Activated naive CD8-positive, alpha-beta T cell treated with anti-CD3 and anti-CD28 coated beads, Interleukin-2, amount 10 ng/mL, durations not matched to agents 7 days and 5 days (primary cell): ENCODE data around the gene NOC2L. TPM values are rescaled to one million over a fixed set of nuclear protein-coding genes. Genes with fewer than 3 reads are reported as not detected.
A peak's percentile ranks its signal among the peaks of the same experiment; 100 is the strongest.

Experiments used
- ATAC-seq: fragments of 150-1000 bp; cut with Tn5 transposase; one replicate; pipeline ENCODE4 v1.10.0; 2021; ENCODE audit warnings: low read depth, moderate library complexity
- POLR2A ChIA-PET: fragments of 350-600 bp; sonication (Branson Sonifier 250); formaldehyde crosslinking; loops from one replicate; lab custom pipeline; 2021; ENCODE audit warnings: antibody characterized with exemption; lab: Charles Lee
- DNase-seq: peaks from one replicate; pipeline ENCODE4 v3.0.0; 2021
- H3K27ac Mint-ChIP-seq: one replicate; pipeline ENCODE4 v1.8.0; 2022; ENCODE audit warnings: mild to moderate bottlenecking, mixed read lengths
- H3K27me3 Mint-ChIP-seq: one replicate; pipeline ENCODE4 v1.8.0; 2022; ENCODE audit warnings: mild to moderate bottlenecking, moderate library complexity, mixed read lengths
- H3K36me3 Mint-ChIP-seq: one replicate; pipeline ENCODE4 v1.8.0; 2021; ENCODE audit warnings: mild to moderate bottlenecking, mixed read lengths
- H3K4me1 Mint-ChIP-seq: one replicate; pipeline ENCODE4 v1.8.0; 2021; ENCODE audit warnings: mixed read lengths
- H3K4me3 Mint-ChIP-seq: one replicate; pipeline ENCODE4 v1.8.0; 2022; ENCODE audit warnings: mild to moderate bottlenecking, moderate library complexity, mixed read lengths
- H3K9me3 Mint-ChIP-seq: one replicate; pipeline ENCODE4 v1.8.0; 2021; ENCODE audit warnings: mixed read lengths
- total RNA-seq, 2 experiments: library from RNA; stranded (reverse); gene quantifications; one replicate each; pipeline ENCODE4 v1.2.3, GENCODE V29; 2021

Gene NOC2L
- total RNA-seq, 2 experiments from 2014 or later, result 63.0 to 63.4 TPM

- H3K4me1 Mint-ChIP-seq, result no peaks in the 10 kb centered on the region
- no peak overlapping the region for H3K27ac Mint-ChIP-seq
- no peaks in the 10 kb centered on the region for H3K9me3 Mint-ChIP-seq
- H3K36me3 Mint-ChIP-seq, result peaks cover 1% of the 10 kb centered on the region
- ATAC-seq, result peak; percentile 67
- H3K4me3 Mint-ChIP-seq, result no peak overlapping the region
- peaks cover 5% of the 10 kb centered on the region for H3K27me3 Mint-ChIP-seq
- DNase-seq, result peak; percentile 67
- POLR2A ChIA-PET, result no interaction called here
Observed at GRCh38 chr1:975896-976683, 17.0 kb upstream of the NOC2L start.

DNA sequence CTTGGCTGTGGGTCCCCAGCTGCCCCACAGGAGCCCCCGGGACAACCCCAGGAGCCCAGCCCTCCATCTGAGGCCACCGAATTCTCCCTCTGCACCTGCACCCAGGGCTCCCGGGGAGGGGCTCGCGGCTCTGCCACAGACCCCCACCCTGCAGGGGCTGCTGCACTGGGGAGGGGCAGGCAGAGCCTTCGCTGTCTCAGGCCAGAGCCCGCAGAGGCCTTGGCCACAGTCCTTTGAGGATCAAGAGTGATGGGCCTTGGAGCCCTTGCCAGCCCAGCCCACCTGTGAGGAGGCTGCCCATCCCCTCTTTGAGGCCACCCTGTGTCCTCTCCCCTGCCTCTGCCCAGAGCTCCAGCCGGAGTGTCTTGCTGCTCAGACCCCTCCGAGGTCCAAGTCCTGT lies 16.3 kb upstream of the NOC2L start:
- Mint-ChIP-seq H3K4me3 (no peak overlapping the region), H3K4me1 (no peaks in the 10 kb centered on the region), H3K9me3 (no peaks in the 10 kb centered on the region), H3K36me3 (peaks cover 1% of the 10 kb centered on the region), H3K27me3 (peaks cover 5% of the 10 kb centered on the region), H3K27ac (no peak overlapping the region)
- DNase-seq (no peak), ATAC-seq (no peak)
- POLR2A ChIA-PET, result no interaction called here

DNA sequence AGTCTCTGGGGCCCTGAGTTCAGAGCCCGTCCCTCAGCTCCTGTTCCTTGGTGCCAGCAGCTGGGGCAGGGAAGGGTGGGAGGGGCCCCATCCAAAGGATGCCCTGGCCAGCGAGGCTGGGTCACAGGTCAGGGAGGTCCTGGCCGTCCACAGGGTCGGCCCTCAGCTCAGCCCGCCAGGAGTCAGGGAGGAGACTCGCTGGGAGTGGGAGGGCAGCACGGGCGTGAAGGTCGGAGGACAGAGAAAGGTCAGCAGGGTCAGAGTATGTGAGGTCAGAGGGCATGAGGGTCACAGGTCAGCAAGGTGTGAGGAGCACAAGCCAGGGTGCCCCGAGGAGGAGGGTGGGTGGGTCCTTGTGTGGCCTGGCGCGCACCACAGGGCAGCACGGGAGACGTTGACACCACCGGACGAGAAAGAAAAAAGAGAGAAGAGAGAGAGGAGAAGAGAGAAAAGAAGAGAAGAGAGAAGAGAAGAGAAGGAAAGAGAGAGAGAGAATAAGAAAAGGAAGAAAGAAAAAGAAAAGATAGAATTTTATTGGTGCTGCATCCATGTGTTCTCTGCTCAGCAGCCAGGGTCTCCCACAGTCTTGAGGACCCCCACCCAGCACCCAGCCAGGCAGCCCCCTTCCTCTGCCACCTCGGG lies 15.8 kb upstream of the NOC2L start:
- peaks cover 1% of the 10 kb centered on the region for H3K36me3 Mint-ChIP-seq
- POLR2A ChIA-PET, result no interaction called here

GRCh38 chr1:974293-974640 lies 15.2 kb upstream of the NOC2L start:
- Mint-ChIP-seq H3K27ac (no peak overlapping the region), H3K9me3 (peaks cover 3% of the 10 kb centered on the region), H3K4me1 (no peaks in the 10 kb centered on the region), H3K36me3 (peaks cover 1% of the 10 kb centered on the region), H3K4me3 (no peak overlapping the region), H3K27me3 (peaks cover 5% of the 10 kb centered on the region)
- POLR2A ChIA-PET, result no interaction called here
- ATAC-seq, result no peak
- no peak for DNase-seq

More for the DNA sequence above, 15.8 kb upstream of the NOC2L start:
- ATAC-seq (no peak), DNase-seq (no peak)
- no peaks in the 10 kb centered on the region for H3K4me1 Mint-ChIP-seq
- no peaks in the 10 kb centered on the region for H3K9me3 Mint-ChIP-seq
- H3K27ac Mint-ChIP-seq, result no peak overlapping the region
- H3K27me3 Mint-ChIP-seq, result peaks cover 5% of the 10 kb centered on the region
- no peak overlapping the region for H3K4me3 Mint-ChIP-seq

- DNase-seq, result no peak
- H3K27ac Mint-ChIP-seq, result no peak overlapping the region
- H3K4me1 Mint-ChIP-seq, result no peaks in the 10 kb centered on the region
- H3K27me3 Mint-ChIP-seq, result peaks cover 5% of the 10 kb centered on the region
- peaks cover 3% of the 10 kb centered on the region for H3K9me3 Mint-ChIP-seq
- no peak for ATAC-seq
- H3K4me3 Mint-ChIP-seq, result no peak overlapping the region
- POLR2A ChIA-PET, result no interaction called here
- H3K36me3 Mint-ChIP-seq, result peaks cover 1% of the 10 kb centered on the region
Observed at GRCh38 chr1:973459-974292, 14.6 kb upstream of the NOC2L start.

GRCh38 chr1:972726-973458 lies 13.8 kb upstream of the NOC2L start:
- DNase-seq (no peak), ATAC-seq (no peak)
- no peak overlapping the region for H3K27ac Mint-ChIP-seq
- peaks cover 9% of the 10 kb centered on the region for H3K27me3 Mint-ChIP-seq
- POLR2A ChIA-PET, result no interaction called here
- H3K36me3 Mint-ChIP-seq, result no peaks in the 10 kb centered on the region
- H3K4me3 Mint-ChIP-seq, result no peak overlapping the region
- peaks cover 3% of the 10 kb centered on the region for H3K9me3 Mint-ChIP-seq
- peaks cover 2% of the 10 kb centered on the region for H3K4me1 Mint-ChIP-seq

DNA sequence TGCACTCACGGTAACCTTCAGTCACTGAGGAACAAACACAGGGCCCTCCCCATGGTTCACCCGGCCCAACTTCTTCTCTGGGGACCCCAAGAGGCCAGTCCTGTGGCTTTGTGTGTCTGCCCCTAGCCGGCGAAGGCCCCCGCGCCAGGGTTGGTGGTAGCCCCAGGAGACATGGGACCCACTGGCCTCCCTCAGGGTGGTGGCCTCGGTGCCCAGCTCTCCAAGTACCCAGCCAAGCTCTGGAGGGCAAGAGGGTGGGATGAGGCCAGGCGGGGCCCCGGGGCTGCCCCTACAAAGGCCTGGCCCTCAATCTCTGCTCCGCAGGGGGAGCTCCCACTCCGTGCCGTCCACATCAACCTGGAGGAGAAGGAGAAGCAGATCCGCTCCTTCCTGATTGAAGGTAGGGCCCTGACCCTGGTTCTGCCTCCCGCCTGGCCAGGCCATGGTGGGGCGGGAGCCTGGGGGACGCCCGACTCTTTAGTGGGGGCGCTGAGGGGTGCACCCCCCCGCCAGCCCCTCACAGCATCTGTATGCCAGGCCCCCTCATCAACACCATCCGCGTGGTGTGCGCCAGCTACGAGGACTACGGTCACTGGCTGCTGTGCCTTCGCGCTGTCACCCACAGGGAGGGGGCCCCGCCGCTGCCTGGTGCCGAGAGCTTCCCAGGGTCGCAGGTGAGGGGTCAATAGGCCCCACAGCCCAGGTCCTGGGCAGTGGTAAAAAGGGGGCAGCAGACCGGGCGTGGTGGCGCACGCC lies 12.9 kb upstream of the NOC2L start:
- DNase-seq (no peak), ATAC-seq (no peak)
- Mint-ChIP-seq H3K27ac (no peak overlapping the region), H3K4me3 (no peak overlapping the region), H3K36me3 (no peaks in the 10 kb centered on the region), H3K27me3 (peaks cover 9% of the 10 kb centered on the region), H3K9me3 (peaks cover 3% of the 10 kb centered on the region), H3K4me1 (peaks cover 3% of the 10 kb centered on the region)
- POLR2A ChIA-PET, result no interaction called here

GRCh38 chr1:970973-971730 lies 12.1 kb upstream of the NOC2L start:
- H3K4me3 Mint-ChIP-seq, result no peak overlapping the region
- ATAC-seq (no peak), DNase-seq (no peak)
- POLR2A ChIA-PET, result no interaction called here
- H3K27me3 Mint-ChIP-seq, result peaks cover 9% of the 10 kb centered on the region
- no peak overlapping the region for H3K27ac Mint-ChIP-seq
- no peaks in the 10 kb centered on the region for H3K36me3 Mint-ChIP-seq
- H3K4me1 Mint-ChIP-seq, result peaks cover 3% of the 10 kb centered on the region
- H3K9me3 Mint-ChIP-seq, result peaks cover 3% of the 10 kb centered on the region

DNA sequence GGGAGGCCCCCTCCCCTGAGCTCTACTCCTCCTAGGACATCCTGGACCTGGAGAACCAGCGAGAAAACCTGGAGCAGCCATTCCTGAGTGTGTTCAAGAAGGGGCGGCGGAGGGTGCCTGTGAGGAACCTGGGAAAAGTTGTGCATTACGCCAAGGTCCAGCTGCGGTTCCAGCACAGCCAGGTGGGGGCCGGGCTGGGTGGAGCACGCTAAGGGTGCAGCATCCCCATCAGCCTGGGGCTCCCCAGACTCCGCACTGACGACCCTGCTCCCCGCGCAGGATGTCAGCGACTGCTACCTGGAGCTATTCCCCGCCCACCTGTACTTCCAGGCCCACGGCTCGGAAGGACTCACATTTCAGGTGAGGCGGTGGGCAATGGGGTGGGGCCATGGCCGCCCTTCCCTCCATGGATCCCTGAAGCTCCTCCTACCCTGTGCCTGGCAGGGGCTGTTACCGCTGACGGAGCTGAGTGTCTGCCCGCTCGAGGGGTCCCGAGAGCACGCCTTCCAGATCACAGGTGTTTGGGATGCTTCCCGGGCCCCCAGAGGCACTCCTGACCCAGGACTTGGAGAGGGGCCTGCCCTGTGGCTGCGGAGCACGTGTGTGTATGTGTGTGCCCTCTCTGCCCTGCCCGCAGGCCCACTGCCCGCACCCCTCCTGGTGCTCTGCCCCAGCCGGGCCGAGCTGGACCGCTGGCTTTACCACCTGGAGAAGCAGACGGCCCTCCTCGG lies 11.4 kb upstream of the NOC2L start:
- Mint-ChIP-seq H3K36me3 (no peaks in the 10 kb centered on the region), H3K4me1 (peaks cover 3% of the 10 kb centered on the region), H3K9me3 (peaks cover 3% of the 10 kb centered on the region), H3K4me3 (no peak overlapping the region), H3K27me3 (peaks cover 4% of the 10 kb centered on the region), H3K27ac (no peak overlapping the region)
- ATAC-seq (no peak), DNase-seq (no peak)
- POLR2A ChIA-PET, result interaction anchor here (0.6 kb wide), 1 partner anchor 64 kb away, joined by 3 read pairs; no protein-coding TSS in a partner anchor

- H3K27me3 Mint-ChIP-seq, result peaks cover 4% of the 10 kb centered on the region
- H3K36me3 Mint-ChIP-seq, result no peaks in the 10 kb centered on the region
- peaks cover 3% of the 10 kb centered on the region for H3K4me1 Mint-ChIP-seq
- DNase-seq (no peak), ATAC-seq (no peak)
- H3K27ac Mint-ChIP-seq, result no peak overlapping the region
- H3K4me3 Mint-ChIP-seq, result no peak overlapping the region
- peaks cover 3% of the 10 kb centered on the region for H3K9me3 Mint-ChIP-seq
- POLR2A ChIA-PET, result interaction anchor here (0.6 kb wide), 1 partner anchor 63 kb away, joined by 3 read pairs; no protein-coding TSS in a partner anchor
Observed at GRCh38 chr1:969260-969855, 10.3 kb upstream of the NOC2L start.
